ENCODE measurements around the gene FGF1. TPM values are rescaled to one million over a fixed set of nuclear protein-coding genes. Genes with fewer than 3 reads are reported as not detected.

FGF1 gene
- total and polyA plus RNA-seq, 2 donors = 0.99 to 1.6 TPM

GRCh38 chr5:142686968-142687367, 1.1 kb upstream of the FGF1 start:
- 94% methylated on average over 4 of the region's 4 CpGs for WGBS
- no peaks in the 10 kb centered on the region for H3K36me3 ChIP-seq (ENCODE audit: control insufficient read depth in 2 of 2, insufficient read depth in 2 of 2, low read length in 1 of 2)
- H3K27me3 ChIP-seq (ENCODE audit: control insufficient read depth in 2 of 2, insufficient read depth in 1 of 2, low read length in 1 of 2) = peaks cover 0 to 9% of the 10 kb centered on the region in 2 donors
- H3K4me3 ChIP-seq (ENCODE audit: low read length in 2 of 2) = no peak overlapping the region
- H3K4me1 ChIP-seq (ENCODE audit: control insufficient read depth in 2 of 2, insufficient read depth in 2 of 2, low read length in 2 of 2) = no peaks in the 10 kb centered on the region
- no peak for DNase-seq (ENCODE audit: low read depth in 6 of 9, low spot score in 9 of 9)
- H3K27ac ChIP-seq (ENCODE audit: low read depth in 1 of 2, low read length in 1 of 2) = no peak overlapping the region
- no peaks in the 10 kb centered on the region for H3K9me3 ChIP-seq (ENCODE audit: control insufficient read depth in 2 of 2, insufficient read depth in 1 of 2, low read length in 1 of 2)

DNA sequence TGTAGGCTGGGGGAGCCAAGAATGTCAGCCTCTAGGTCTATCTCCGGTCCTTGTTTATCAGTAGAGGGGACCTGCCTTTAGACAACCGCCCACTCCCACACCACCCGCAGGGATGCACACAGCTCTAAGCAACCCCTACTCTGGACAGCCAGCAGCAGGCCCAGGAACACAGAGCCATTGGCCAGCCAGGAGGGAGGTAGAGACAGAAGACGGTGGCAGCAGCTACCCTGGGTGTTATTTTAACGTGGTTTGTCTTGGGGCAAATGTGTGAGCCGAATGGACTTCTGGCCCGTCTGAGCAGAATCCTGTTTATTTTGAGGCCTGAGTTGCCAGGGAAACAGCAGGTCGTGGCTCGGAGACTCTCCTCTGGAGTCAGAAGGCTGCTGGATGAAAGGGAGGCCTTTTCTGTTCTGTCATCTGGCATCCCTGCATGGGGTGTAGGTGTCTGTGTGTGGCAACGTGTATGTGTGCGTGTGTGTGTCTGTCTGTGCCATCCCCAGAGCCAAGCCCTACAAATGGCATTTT, 382 bp upstream of the FGF1 start:
- no peak overlapping the region for H3K27ac ChIP-seq (ENCODE audit: low read depth in 1 of 2, low read length in 1 of 2)
- H3K9me3 ChIP-seq (ENCODE audit: control insufficient read depth in 2 of 2, insufficient read depth in 1 of 2, low read length in 1 of 2) = no peaks in the 10 kb centered on the region
- 93% methylated on average over 11 of the region's 11 CpGs for WGBS
- H3K4me1 ChIP-seq (ENCODE audit: control insufficient read depth in 2 of 2, insufficient read depth in 2 of 2, low read length in 2 of 2) = no peaks in the 10 kb centered on the region
- no peak for DNase-seq (ENCODE audit: low read depth in 6 of 9, low spot score in 9 of 9)
- no peaks in the 10 kb centered on the region for H3K36me3 ChIP-seq (ENCODE audit: control insufficient read depth in 2 of 2, insufficient read depth in 2 of 2, low read length in 1 of 2)
- H3K27me3 ChIP-seq (ENCODE audit: control insufficient read depth in 2 of 2, insufficient read depth in 1 of 2, low read length in 1 of 2) = peaks cover 0 to 9% of the 10 kb centered on the region in 2 donors
- no peak overlapping the region for H3K4me3 ChIP-seq (ENCODE audit: low read length in 2 of 2)

DNA sequence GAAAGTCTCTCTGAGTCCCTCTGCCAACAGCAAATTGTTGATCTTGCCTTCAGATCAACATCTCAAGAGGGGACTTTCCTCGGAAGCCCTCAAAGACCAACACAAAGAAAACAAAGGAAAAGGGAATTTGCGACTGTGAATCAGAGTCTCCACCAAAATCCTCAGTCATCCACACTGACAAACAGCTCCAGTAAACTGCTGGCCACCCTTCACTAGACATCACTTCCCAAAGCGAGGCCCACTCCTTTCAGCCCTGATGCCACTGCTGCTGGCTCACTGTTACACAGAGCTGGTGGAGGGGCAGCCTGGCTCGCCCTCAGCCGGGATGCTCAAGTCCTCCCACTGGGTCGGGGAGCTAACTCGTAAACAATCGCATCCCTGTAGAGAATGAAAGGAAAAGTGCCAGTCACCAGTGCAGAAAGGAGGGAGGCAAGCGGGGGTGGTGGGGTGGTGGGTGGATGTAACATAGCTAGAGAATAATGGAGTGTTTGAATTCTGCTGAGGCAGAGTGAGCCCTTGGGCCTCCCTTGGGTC, 1.3 kb downstream of the FGF1 start:
- H3K27me3 ChIP-seq (ENCODE audit: control insufficient read depth in 2 of 2, insufficient read depth in 1 of 2, low read length in 1 of 2) = peaks cover 0 to 9% of the 10 kb centered on the region in 2 donors
- no peak overlapping the region for H3K4me3 ChIP-seq (ENCODE audit: low read length in 2 of 2)
- peak overlapping the region in 1 of 2 donors; percentile 40 for H3K27ac ChIP-seq (ENCODE audit: low read depth in 1 of 2, low read length in 1 of 2)
- H3K36me3 ChIP-seq (ENCODE audit: control insufficient read depth in 2 of 2, insufficient read depth in 2 of 2, low read length in 1 of 2) = no peaks in the 10 kb centered on the region
- no peak for DNase-seq (ENCODE audit: low read depth in 6 of 9, low spot score in 9 of 9)
- H3K9me3 ChIP-seq (ENCODE audit: control insufficient read depth in 2 of 2, insufficient read depth in 1 of 2, low read length in 1 of 2) = no peaks in the 10 kb centered on the region
- no peaks in the 10 kb centered on the region for H3K4me1 ChIP-seq (ENCODE audit: control insufficient read depth in 2 of 2, insufficient read depth in 2 of 2, low read length in 2 of 2)
- WGBS = 79% methylated on average over 9 of the region's 9 CpGs

GRCh38 chr5:142683881-142684505, 1.9 kb downstream of the FGF1 start:
- H3K36me3 ChIP-seq (ENCODE audit: control insufficient read depth in 2 of 2, insufficient read depth in 2 of 2, low read length in 1 of 2) = no peaks in the 10 kb centered on the region
- H3K27me3 ChIP-seq (ENCODE audit: control insufficient read depth in 2 of 2, insufficient read depth in 1 of 2, low read length in 1 of 2) = peaks cover 0 to 11% of the 10 kb centered on the region in 2 donors
- no peak for DNase-seq (ENCODE audit: low read depth in 6 of 9, low spot score in 9 of 9)
- H3K9me3 ChIP-seq (ENCODE audit: control insufficient read depth in 2 of 2, insufficient read depth in 1 of 2, low read length in 1 of 2) = no peaks in the 10 kb centered on the region
- H3K4me1 ChIP-seq (ENCODE audit: control insufficient read depth in 2 of 2, insufficient read depth in 2 of 2, low read length in 2 of 2) = no peaks in the 10 kb centered on the region
- H3K4me3 ChIP-seq (ENCODE audit: low read length in 2 of 2) = no peak overlapping the region
- 97% methylated on average over 5 of the region's 5 CpGs for WGBS
- H3K27ac ChIP-seq (ENCODE audit: low read depth in 1 of 2, low read length in 1 of 2) = no peak overlapping the region

GRCh38 chr5:142683116-142683515, 2.8 kb downstream of the FGF1 start:
- no peak overlapping the region for H3K4me3 ChIP-seq (ENCODE audit: low read length in 2 of 2)
- H3K9me3 ChIP-seq (ENCODE audit: control insufficient read depth in 2 of 2, insufficient read depth in 1 of 2, low read length in 1 of 2) = no peaks in the 10 kb centered on the region
- no peak overlapping the region for H3K27ac ChIP-seq (ENCODE audit: low read depth in 1 of 2, low read length in 1 of 2)
- H3K4me1 ChIP-seq (ENCODE audit: control insufficient read depth in 2 of 2, insufficient read depth in 2 of 2, low read length in 2 of 2) = no peaks in the 10 kb centered on the region
- H3K27me3 ChIP-seq (ENCODE audit: control insufficient read depth in 2 of 2, insufficient read depth in 1 of 2, low read length in 1 of 2) = peaks cover 0 to 11% of the 10 kb centered on the region in 2 donors
- DNase-seq (ENCODE audit: low read depth in 6 of 9, low spot score in 9 of 9) = no peak
- WGBS = 97% methylated on average over 3 of the region's 3 CpGs
- no peaks in the 10 kb centered on the region for H3K36me3 ChIP-seq (ENCODE audit: control insufficient read depth in 2 of 2, insufficient read depth in 2 of 2, low read length in 1 of 2)

DNA sequence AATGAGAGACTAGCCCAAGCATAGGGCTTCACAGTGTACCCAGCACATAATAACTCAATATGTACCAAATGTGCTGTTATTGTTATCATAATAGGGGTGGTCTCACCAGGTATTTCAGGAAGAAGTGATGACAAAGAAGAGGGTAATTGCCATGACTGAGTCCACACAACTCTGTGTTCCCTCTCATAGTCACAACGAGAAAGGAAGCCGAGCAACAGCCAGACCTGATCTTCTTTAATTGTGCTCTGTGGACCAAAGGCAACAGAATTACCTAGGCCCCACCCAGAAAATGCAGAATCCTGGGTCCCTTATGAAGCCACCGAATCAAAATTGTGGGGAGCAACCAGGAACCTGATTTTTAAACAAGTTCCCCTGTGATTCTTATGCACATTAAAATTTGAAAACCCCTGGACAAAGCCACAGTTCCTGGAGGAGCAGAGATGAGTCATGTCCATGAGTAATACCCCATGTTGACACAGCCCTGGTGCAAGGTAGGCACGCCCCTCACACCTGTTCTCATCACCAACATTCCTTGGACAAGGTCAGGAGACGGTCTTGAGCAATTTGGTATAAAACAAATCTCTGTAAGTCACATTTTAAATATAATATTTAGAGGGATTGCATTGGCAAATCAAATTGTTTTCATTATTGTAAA, 5.2 kb downstream of the FGF1 start:
- no peaks in the 10 kb centered on the region for H3K36me3 ChIP-seq (ENCODE audit: control insufficient read depth in 2 of 2, insufficient read depth in 2 of 2, low read length in 1 of 2)
- H3K9me3 ChIP-seq (ENCODE audit: control insufficient read depth in 2 of 2, insufficient read depth in 1 of 2, low read length in 1 of 2) = no peaks in the 10 kb centered on the region
- no peaks in the 10 kb centered on the region for H3K4me1 ChIP-seq (ENCODE audit: control insufficient read depth in 2 of 2, insufficient read depth in 2 of 2, low read length in 2 of 2)
- WGBS = 84% methylated on average over 5 of the region's 5 CpGs
- H3K4me3 ChIP-seq (ENCODE audit: low read length in 2 of 2) = no peak overlapping the region
- peaks cover 0 to 5% of the 10 kb centered on the region in 2 donors for H3K27me3 ChIP-seq (ENCODE audit: control insufficient read depth in 2 of 2, insufficient read depth in 1 of 2, low read length in 1 of 2)
- DNase-seq (ENCODE audit: low read depth in 6 of 9, low spot score in 9 of 9) = no peak
- no peak overlapping the region for H3K27ac ChIP-seq (ENCODE audit: low read depth in 1 of 2, low read length in 1 of 2)

DNA sequence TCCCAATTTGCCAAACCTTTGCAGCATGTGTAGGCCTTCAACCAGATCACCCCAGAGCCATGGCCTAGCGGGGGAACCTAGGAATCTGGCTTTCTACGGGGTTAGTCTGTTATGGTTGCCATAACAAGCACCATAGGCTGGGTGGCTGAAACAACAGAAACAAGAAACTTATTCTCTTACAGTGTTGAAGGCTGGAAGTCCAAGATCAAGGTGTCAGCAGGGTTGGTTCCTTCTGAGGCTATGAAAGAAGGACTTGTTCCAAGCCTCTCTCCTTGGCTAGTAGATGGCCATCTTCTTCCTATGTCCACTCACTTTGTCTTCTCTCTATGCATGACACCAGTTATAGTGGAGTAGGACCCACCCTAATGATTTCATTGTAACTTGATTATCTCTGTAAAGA, 6.1 kb downstream of the FGF1 start:
- Histone ChIP-seq H3K4me3 (ENCODE audit: low read length in 2 of 2) (no peak overlapping the region), H3K4me1 (ENCODE audit: control insufficient read depth in 2 of 2, insufficient read depth in 2 of 2, low read length in 2 of 2) (no peaks in the 10 kb centered on the region), H3K27me3 (ENCODE audit: control insufficient read depth in 2 of 2, insufficient read depth in 1 of 2, low read length in 1 of 2) (peaks cover 0 to 5% of the 10 kb centered on the region in 2 donors), H3K9me3 (ENCODE audit: control insufficient read depth in 2 of 2, insufficient read depth in 1 of 2, low read length in 1 of 2) (no peaks in the 10 kb centered on the region), H3K36me3 (ENCODE audit: control insufficient read depth in 2 of 2, insufficient read depth in 2 of 2, low read length in 1 of 2) (no peaks in the 10 kb centered on the region), H3K27ac (ENCODE audit: low read depth in 1 of 2, low read length in 1 of 2) (no peak overlapping the region)
- WGBS = 96% methylated on average over 2 of the region's 2 CpGs
- DNase-seq (ENCODE audit: low read depth in 6 of 9, low spot score in 9 of 9) = no peak

- peaks cover 0 to 2% of the 10 kb centered on the region in 2 donors for H3K27me3 ChIP-seq (ENCODE audit: control insufficient read depth in 2 of 2, insufficient read depth in 1 of 2, low read length in 1 of 2)
- H3K36me3 ChIP-seq (ENCODE audit: control insufficient read depth in 2 of 2, insufficient read depth in 2 of 2, low read length in 1 of 2) = no peaks in the 10 kb centered on the region
- H3K9me3 ChIP-seq (ENCODE audit: control insufficient read depth in 2 of 2, insufficient read depth in 1 of 2, low read length in 1 of 2) = no peaks in the 10 kb centered on the region
- H3K4me3 ChIP-seq (ENCODE audit: low read length in 2 of 2) = no peak overlapping the region
- no peak overlapping the region for H3K27ac ChIP-seq (ENCODE audit: low read depth in 1 of 2, low read length in 1 of 2)
- no peaks in the 10 kb centered on the region for H3K4me1 ChIP-seq (ENCODE audit: control insufficient read depth in 2 of 2, insufficient read depth in 2 of 2, low read length in 2 of 2)
- WGBS = 97% methylated on average over 4 of the region's 4 CpGs
- no peak for DNase-seq (ENCODE audit: low read depth in 6 of 9, low spot score in 9 of 9)
These were observed 7.4 kb downstream of the FGF1 start for GRCh38 chr5:142678529-142678928.

- no peak overlapping the region for H3K4me3 ChIP-seq (ENCODE audit: low read length in 2 of 2)
- no peak for DNase-seq (ENCODE audit: low read depth in 6 of 9, low spot score in 9 of 9)
- WGBS = 98% methylated on average over 2 of the region's 2 CpGs
- H3K27ac ChIP-seq (ENCODE audit: low read depth in 1 of 2, low read length in 1 of 2) = no peak overlapping the region
- H3K27me3 ChIP-seq (ENCODE audit: control insufficient read depth in 2 of 2, insufficient read depth in 1 of 2, low read length in 1 of 2) = peaks cover 0 to 2% of the 10 kb centered on the region in 2 donors
- H3K4me1 ChIP-seq (ENCODE audit: control insufficient read depth in 2 of 2, insufficient read depth in 2 of 2, low read length in 2 of 2) = no peaks in the 10 kb centered on the region
- no peaks in the 10 kb centered on the region for H3K36me3 ChIP-seq (ENCODE audit: control insufficient read depth in 2 of 2, insufficient read depth in 2 of 2, low read length in 1 of 2)
- no peaks in the 10 kb centered on the region for H3K9me3 ChIP-seq (ENCODE audit: control insufficient read depth in 2 of 2, insufficient read depth in 1 of 2, low read length in 1 of 2)
These were observed 8.7 kb downstream of the FGF1 start for GRCh38 chr5:142677198-142677597.
